ENCODE data around the gene LRRK1.

- TF ChIP-seq CTCF (IDR thresholded peaks at IDR 0.05) (no peak), POLR2A (IDR thresholded peaks at IDR 0.05) (no peak)
Observed at GRCh38 chr15:101114166-101114565, 195.0 kb downstream of the LRRK1 start.
